Activated CD4-positive, alpha-beta T cell treated with anti-CD3 and anti-CD28 coated beads, Interleukin-2, amount 50 U/mL, for 1 hour (primary cell): ENCODE results near the gene CNOT3.
"Not testable (repeated sequence)": the region's sequence is repeated elsewhere in the genome, so short reads cannot be mapped to it uniquely, and the experiment has no call there.

ENCODE experiments used
- DNase-seq: peaks from one replicate; pipeline ENCODE4 v3.0.0-alpha.2; 2020

Gene CNOT3

DNA sequence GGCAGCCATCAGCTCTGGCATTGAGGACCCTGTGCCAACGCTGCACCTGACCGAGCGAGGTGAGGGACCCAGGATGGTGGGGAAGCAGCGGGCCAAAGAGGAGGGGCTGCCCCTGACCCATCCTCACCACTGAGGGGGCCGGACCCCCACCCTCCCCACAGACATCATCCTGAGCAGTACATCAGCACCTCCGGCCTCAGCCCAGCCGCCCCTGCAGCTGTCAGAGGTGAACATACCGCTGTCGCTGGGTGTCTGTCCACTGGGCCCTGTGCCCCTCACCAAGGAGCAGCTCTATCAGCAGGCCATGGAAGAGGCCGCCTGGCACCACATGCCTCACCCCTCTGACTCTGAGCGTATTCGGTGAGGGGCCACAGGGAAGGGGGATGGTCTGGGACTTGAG lies 14.7 kb downstream of the CNOT3 start:
- no peak for DNase-seq

GRCh38 chr19:54152878-54153524 lies 15.4 kb downstream of the CNOT3 start:
- no peak for DNase-seq

DNA sequence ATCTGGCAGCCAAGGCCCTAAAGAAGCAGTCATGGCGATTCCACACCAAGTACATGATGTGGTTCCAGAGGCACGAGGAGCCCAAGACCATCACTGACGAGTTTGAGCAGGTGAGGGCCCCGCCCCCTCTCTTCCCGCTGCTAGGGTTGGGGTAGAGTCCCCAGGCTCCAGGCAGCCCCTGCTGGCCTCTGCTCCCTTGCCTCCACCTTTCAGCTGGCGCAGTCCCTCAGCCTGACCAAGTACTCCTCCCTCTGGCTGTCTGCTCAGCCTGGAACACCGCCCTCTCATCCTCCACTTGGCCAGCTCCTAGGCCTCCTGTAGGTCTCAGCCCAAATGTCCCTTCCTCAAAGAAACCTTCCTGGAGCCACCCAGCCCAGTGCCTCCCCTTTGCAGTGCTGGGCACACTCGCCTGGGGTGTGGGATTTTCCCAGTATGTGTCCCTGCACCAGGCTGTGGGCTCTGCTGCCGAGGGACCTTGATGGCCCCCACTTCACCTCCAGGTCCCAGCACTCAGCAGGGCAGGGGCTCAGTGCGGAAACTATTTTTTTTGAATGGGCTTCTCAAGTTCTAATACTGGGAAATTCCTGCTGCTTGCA lies 16.3 kb downstream of the CNOT3 start:
- DNase-seq: no peak

- DNase-seq: peak; percentile 34
These were observed 17.2 kb downstream of the CNOT3 start for GRCh38 chr19:54154603-54155345.

DNA sequence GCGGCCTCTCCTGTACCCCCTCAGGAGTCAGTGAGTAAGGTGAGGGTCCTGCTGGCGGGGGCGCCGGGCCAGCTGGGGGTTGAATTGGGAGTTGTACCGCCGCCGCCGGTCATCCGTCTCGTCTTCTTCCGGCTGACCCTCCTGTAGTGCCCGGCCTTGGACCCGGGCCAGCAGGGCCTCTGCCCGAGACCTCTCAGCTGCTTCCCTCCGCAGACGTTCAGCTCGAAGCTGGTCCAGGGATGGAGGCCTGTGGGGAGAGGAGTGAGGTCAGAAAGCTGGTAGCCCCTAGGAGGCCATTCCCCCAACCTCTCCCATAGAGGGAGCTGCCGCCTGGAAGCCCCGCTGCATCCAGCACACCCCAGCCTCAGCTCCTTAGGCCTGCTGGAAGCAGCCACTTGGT lies 18.1 kb downstream of the CNOT3 start:
- DNase-seq: no peak

- no peak for DNase-seq
These were observed 18.9 kb downstream of the CNOT3 start for GRCh38 chr19:54156490-54156889.

GRCh38 chr19:54156953-54157352 lies 19.4 kb downstream of the CNOT3 start:
- DNase-seq: no peak

GRCh38 chr19:54158812-54159351 lies 21.3 kb downstream of the CNOT3 start:
- no peak for DNase-seq

DNA sequence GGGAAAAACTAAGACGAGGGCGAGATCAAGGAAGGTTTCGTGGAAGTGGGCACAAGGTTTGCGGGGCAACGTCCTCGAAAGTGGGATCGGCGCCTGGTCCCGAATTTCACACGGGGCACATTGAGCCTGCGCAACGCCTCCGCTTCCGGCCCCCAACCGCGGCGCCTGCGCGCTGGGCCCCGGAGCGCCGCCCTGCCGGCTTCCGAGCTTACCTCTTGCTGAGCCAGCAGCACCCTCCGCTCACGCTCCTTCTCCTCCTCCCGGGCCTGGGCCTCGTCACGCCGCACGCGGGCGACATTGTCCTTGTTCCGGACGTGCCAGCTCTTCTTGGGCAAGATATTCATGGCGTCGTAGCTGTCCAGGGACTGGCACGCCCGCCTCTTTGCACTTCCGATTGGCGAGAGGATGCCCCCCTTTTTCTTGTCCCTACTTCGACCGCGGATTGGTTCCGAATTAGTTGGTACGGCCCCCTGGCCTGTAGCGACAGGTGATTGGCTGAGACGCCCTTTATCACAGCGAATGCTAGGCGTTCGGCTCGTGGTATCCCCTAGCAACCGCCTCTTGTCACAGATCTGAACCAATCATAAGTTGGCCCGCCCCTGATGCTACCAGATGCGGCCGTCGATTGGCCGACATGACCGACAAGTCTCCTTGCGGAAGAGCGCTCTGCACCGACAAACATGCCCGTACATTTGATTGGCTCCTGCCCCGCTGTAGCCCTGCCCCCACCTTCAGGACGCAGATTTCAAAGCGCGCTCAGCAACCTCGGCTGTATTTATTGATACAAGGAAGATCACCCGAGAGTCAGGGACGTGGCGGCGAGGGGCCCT lies 22.0 kb downstream of the CNOT3 start, which contains the start of gene LENG1:
LENG1 (minus strand) TSS at position 370 of the 830 bp plus-strand sequence; CDS start at position 344, 26 bp downstream.
- DNase-seq: peak; percentile 97

DNA sequence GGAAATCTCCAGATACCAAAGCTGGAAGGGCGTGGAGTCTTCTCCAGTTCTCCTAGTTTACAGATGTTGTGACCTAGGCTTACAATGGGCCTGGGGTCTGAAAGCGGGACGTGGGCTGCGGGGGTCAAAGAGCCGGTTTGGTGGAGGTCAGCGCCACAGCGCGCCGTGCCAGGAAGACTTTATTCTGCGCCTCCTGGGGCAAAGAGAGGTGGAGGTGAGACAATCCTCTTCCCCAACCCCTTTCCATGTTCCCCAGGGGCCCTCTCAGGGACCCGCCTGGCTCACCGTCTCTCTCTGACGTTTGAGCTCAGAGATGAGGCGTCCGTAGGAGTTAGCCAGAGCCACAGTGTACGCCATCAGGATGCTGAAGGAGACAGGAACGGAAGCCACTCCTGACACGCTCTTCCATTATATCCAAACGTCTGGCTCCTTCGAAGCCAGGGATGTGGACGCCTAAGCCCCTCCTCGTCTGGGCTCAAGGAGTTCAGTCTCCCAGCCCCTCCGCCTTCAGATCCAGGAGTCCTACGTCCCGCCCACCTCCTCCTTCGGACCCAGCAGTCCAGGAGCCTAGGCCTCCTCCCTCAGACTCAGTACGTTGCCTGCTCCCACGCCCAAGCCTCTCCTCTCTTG lies 22.7 kb downstream of the CNOT3 start:
- no peak for DNase-seq

DNA sequence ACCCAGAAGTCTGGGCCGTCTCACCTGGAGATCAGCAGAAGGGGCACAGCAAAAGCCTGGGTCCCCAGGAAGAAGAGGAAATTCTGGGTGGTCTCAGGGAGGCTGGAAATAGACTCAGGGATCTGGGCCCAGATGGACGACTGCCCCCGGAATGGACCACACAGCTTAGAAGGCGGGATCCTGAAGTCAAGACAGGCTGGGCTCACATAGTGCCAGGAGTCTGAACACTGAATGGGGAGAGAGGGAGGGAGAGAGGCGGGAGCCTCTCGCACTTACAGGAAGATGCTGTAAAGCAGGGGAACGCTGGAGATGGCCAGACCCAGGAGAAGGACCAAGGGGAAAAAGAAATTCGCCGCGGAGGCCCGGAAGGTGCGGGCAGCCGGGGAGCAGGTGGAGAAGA lies 23.3 kb downstream of the CNOT3 start:
- DNase-seq: no peak

DNA sequence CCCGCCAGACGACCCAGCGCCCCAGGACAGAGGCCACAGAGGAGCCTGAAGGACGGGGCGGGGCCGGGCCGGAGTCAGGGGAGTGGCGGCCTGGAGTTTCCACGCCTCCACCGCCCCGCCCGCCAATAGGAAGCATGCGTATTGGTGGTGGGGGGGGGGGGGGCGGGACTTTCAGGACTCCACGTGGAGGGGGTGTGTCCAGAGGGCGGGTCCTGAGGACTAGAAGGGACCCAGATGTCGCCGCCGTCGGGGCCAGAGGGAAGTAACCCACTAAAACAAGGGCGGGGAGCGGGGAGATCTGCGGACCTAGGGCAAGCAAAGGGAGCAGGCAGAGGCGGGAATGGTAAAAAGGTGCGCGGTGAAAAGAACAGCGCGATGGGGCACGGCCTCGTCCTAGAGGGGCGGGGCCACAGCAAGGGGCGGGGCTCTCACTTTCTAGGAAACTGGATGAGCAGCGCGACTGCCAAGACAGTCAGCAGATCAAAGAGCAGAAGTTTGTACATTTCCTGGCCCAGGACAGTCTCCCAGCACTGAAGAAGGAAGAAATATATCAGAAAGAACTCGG lies 24.8 kb downstream of the CNOT3 start:
- peak; percentile 80 for DNase-seq

DNA sequence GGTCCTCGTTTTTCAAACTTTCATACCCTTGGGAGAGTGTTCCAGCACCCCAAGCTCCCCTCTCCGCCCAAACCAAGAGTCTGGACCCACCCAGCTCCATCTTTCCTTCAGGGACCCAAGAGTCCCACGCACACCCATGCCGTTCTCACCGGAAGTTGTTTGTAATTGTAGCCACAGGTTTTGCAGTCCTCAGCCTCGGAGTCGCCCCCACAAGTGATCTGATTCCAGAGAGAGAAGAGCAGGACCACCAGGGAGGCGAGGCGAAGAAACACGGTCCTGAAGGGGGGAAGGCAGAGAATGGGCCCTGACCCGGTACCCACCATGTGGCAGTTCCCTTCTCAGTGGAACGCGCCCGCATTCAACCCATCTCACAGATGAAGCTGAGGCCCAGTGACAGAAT lies 25.3 kb downstream of the CNOT3 start:
- no peak for DNase-seq

DNA sequence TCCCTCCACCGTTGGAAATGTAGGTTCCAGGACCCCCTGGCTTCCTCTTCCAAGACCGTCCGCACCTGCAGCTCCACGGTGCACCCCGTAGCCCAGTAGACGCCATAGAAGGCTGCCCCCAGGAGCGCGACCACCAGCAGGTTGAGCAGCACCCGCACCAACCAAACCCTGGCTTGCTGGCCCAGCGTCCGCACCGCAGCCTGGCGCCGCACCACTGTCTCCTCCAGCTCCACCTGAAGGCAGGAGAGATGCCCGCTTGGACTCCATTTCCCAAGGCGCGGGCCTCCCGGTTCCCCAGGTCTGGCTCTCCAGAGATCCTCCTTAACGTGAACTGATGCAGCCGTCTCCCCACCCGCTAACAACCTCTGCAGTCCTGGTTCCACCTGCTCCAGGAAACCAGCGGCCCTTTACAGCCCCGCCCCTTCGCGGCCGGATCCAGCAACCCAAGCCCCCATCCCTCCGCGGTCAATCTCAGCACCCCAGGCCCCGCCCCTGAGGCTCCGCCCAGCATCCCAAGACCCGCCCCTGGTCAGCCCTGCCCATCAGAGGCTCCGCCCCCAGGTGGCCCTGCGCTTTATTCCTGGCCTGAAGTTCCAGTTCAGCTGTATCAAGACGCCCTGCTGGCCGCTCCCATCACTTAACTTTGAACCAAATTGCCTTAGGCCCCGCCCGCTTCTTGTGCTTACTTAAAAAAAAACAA lies 27.0 kb downstream of the CNOT3 start:
- peak; percentile 51 for DNase-seq

DNA sequence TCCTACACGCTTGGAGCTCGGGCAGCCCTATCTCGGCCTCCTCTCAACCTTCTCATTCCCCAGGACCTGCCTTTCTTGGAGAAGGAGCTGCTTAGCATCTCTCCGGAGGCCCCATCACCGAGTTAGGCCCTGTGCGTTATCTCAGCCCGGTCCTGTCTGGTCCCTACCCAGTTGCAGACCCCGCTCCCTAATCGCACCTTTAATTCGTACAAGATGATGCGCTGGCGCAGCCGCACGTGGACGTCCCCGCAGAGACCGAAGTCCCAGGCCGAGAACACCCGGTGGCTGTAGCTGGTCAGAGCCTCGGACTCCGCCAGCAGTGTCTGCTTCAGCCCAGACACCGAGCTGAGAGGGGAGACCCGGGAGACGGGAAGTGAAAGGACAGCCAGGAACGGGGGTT lies 27.7 kb downstream of the CNOT3 start:
- no peak for DNase-seq

- peak; percentile 90 for DNase-seq
These were observed 30.8 kb downstream of the CNOT3 start for GRCh38 chr19:54168174-54168917.

DNA sequence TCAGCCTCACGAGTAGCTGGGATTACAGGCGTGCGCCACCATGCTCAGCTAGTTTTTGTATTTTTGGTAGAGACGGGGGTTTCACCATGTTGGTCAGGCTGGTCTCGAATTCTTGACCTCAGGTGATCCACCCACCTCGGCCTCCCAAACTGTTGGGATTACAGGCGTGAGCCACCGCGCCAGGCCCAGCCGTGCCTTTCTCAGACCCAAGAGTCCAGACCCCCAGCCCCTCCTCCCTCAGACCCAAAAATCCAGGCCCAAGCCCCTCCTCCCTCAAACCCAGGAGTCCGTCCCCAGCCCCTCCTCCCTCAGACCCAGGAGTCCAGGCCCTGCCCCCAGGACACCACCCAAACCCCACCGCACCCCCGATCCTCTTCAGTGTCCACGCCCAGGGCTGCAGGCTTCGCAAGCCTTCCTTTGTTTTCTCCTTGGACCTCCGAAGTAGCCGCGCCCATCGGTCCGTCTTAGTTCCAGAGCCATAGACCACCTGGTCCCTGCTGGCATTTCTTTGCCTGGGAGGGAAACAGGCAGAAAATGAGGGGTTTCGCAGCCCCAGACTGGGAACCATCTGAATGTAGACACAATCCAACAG lies 31.7 kb downstream of the CNOT3 start:
- DNase-seq: no peak

DNA sequence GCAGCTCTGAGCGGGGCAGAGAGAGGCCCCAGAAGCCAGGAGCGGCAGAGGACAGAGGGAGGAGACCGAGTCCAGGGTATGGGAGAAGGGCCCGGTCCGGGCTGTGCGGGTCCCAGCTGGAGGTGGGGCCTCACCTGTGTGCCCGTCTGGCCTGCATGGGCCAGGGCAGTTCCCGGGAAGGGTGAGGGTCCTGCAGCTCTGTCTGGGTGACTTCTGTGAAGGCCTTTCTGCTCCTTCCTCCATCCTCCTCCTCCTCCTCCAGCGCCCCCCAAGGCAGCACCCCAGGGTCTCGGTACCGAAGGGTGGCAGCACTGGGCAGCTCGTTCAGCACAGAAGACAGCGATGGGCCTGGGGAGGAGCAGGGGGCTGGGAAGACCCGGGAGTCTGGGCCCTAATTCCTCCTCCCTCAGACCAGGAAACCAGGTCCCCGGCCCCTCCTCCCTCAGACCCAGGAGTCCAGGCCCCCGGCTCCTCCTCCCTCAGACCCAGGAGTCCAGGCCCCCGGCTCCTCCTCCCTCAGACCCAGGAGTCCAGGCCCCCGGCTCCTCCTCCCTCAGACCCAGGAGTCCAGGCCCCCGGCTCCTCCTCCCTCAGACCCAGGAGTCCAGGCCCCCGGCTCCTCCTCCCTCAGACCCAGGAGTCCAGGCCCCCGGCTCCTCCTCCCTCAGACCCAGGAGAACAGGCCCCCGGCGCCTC lies 34.3 kb downstream of the CNOT3 start:
- DNase-seq: not testable (repeated sequence)
